NOMO-1 treated with DMSO at 0.1 percent for 48 hours (cell line): ENCODE measurements around the gene IQCE.
"Not testable (repeated sequence)": the region's sequence is repeated elsewhere in the genome, so short reads cannot be mapped to it uniquely, and the experiment has no call there.

Source experiments
- DNase-seq: peaks from one replicate; lab custom pipeline; 2025; ENCODE audit not compliant: unreplicated experiment; lab: John Stamatoyannopoulos, UW

Gene IQCE

GRCh38 chr7:2553108-2553507 lies 5.7 kb upstream of the IQCE start:
- no peak for DNase-seq

- no peak for DNase-seq
These were observed 4.8 kb upstream of the IQCE start for GRCh38 chr7:2553831-2554581.

GRCh38 chr7:2554661-2555111 lies 4.1 kb upstream of the IQCE start:
- no peak for DNase-seq

GRCh38 chr7:2555121-2556052 lies 3.4 kb upstream of the IQCE start, which contains the start of gene BRAT1:
Gene BRAT1, minus strand, starts transcription at chr7:2555524. Its CDS starts 1,093 bp downstream, at chr7:2554431.
- peak; percentile 92 for DNase-seq

GRCh38 chr7:2559283-2559950 lies 638 bp downstream of the IQCE start:
- no peak for DNase-seq

GRCh38 chr7:2563955-2564354 lies 5.2 kb downstream of the IQCE start:
- not testable (repeated sequence) for DNase-seq

- no peak for DNase-seq
These were observed 6.3 kb downstream of the IQCE start for GRCh38 chr7:2564970-2565540.

GRCh38 chr7:2566348-2566889 lies 7.6 kb downstream of the IQCE start:
- DNase-seq = no peak

- no peak for DNase-seq
These were observed 8.3 kb downstream of the IQCE start for GRCh38 chr7:2566890-2567678.

- no peak for DNase-seq
These were observed 9.0 kb downstream of the IQCE start for GRCh38 chr7:2567679-2568278.

- DNase-seq = no peak
These were observed 9.9 kb downstream of the IQCE start for GRCh38 chr7:2568521-2569223.

GRCh38 chr7:2569421-2569820 lies 10.6 kb downstream of the IQCE start:
- no peak for DNase-seq

GRCh38 chr7:2570021-2570420 lies 11.2 kb downstream of the IQCE start:
- DNase-seq = no peak

- no peak for DNase-seq
These were observed 12.6 kb downstream of the IQCE start for GRCh38 chr7:2571409-2571808.

- no peak for DNase-seq
These were observed 13.5 kb downstream of the IQCE start for GRCh38 chr7:2572101-2572842.

GRCh38 chr7:2573761-2574160 lies 15.0 kb downstream of the IQCE start:
- no peak for DNase-seq

GRCh38 chr7:2575046-2575732 lies 16.4 kb downstream of the IQCE start:
- no peak for DNase-seq
